Erythroblast (primary cell): ENCODE measurements around the gene EEPD1.

Source experiments
- GATA1 ChIP-seq: IDR thresholded peaks from 2 replicates; pipeline ENCODE4 v1.6.1; 2011; ENCODE audit warnings: low read depth, mild to moderate bottlenecking, control low read depth, low read length, moderate library complexity
- POLR2A ChIP-seq: IDR thresholded peaks from 2 replicates; pipeline ENCODE4 v1.6.1; 2011; ENCODE audit warnings: mild to moderate bottlenecking, low read length

GRCh38 chr7:36297364-36298009 is 144.4 kb downstream of the EEPD1 start:
- no peak for TF ChIP-seq POLR2A
- TF ChIP-seq GATA1, result no peak
